ENCODE data around the gene HOXD13.
A peak's percentile ranks its signal among the peaks of the same experiment; 100 is the strongest.

Gene HOXD13

DNA sequence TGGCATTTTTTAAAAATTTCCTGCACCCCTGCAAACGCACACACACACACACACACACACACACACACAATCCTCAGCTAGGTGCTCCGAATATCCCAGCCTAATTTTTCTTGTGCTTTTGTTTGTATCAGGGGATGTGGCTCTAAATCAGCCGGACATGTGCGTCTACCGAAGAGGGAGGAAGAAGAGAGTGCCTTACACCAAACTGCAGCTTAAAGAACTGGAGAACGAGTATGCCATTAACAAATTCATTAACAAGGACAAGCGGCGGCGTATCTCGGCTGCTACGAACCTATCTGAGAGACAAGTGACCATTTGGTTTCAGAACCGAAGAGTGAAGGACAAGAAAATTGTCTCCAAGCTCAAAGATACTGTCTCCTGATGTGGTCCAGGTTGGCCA is 1.8 kb downstream of the HOXD13 start:
- ATAC-seq (no peak), DNase-seq (no peak)

- no peak for ATAC-seq
- DNase-seq = no peak
Measured at GRCh38 chr2:176095421-176095820, 2.9 kb downstream of the HOXD13 start.

GRCh38 chr2:176096243-176096985 is 3.9 kb downstream of the HOXD13 start:
- DNase-seq (no peak), ATAC-seq (no peak)

GRCh38 chr2:176096986-176097819 is 4.7 kb downstream of the HOXD13 start:
- DNase-seq = peak; percentile 65
- peak; percentile 77 for ATAC-seq

DNA sequence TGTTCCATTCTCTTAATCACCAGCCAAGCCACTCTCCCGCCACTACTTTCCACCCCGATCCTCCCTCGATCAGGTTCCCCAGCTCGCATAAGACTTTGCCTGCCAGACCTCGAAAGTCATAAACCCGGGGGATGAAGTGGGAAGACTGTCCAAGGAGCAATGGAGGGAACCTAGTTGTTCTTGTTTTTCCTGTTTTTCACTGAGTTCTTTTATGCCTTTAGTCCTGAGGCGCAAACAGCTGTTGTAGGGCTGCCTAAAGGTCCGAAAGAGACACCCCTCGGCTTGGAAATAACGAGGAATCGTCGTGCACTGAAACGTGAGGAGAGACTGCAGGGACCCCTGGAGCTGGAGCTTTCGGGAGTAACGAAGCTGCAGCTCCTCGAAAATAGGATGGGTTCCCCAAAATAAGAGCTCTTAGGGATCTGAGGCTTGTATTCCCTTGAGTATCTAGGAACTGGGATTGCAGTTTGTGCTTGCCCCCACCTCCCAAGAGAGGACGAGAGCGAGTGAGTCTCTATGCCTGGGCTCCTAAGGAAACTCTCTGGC is 5.4 kb downstream of the HOXD13 start:
- DNase-seq (no peak), ATAC-seq (no peak)

GRCh38 chr2:176098366-176099158 is 6.0 kb downstream of the HOXD13 start:
- no peak for ATAC-seq

DNA sequence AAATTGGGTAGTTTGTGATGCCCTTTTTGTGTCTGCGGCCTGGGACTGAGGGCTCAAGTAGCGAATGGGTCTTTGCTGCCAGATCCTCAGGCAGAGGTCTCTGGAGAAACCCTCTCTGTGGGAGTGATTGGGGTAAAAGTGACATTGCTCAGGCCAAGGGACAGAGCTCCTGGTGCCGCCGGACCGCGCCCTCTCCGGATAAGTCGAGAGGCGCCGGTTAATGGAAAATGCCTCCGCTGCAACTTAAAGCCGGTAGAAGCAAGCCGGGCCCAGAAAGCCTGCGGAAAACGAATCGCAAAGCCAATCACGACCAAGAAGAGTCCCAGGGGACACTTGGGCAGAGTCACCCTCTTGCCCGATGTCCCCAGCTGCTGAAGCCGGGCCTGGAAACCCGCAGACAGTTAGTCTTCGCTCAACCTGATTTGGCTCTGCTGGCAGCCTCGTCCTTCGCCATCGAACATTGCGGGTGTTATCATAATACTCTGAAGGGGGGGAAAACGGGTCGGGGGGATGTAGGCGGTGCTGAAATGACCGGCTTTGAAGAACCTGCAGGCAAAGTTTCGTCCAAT is 6.7 kb downstream of the HOXD13 start:
- ATAC-seq (no peak), DNase-seq (no peak)

More at GRCh38 chr2:176098366-176099158, 6.0 kb downstream of the HOXD13 start:
- no peak for DNase-seq

GRCh38 chr2:176099728-176100546 is 7.4 kb downstream of the HOXD13 start, which contains the start of gene HOXD12:
TSS of gene HOXD12 (plus strand) at chr2:176099795. CDS start at chr2:176099802, 7 bp downstream.
- no peak for ATAC-seq
- no peak for DNase-seq

- ATAC-seq (no peak), DNase-seq (no peak)
Measured at GRCh38 chr2:176100547-176101140, 8.1 kb downstream of the HOXD13 start.

- DNase-seq (no peak), ATAC-seq (no peak)
Measured at GRCh38 chr2:176101216-176101830, 8.8 kb downstream of the HOXD13 start.

DNA sequence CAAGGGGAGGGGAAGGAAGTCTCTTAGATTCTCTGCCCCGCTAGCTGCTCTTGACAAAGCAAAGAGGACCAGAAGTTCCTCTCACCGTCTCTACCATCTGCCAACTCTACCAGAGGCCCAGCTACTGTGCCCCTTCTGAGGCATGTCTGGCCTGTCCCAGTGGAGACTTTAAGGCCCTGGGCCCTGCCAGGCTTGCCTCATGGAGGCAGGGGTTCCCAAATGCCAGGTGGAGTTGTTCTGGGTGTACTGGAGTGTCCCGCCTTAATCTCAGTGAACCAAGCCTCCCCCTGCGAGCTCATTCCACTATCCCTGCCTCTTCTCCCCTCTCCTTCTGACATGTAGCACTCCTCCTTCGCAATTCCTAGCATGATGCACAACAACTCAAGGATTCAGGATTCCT is 9.3 kb downstream of the HOXD13 start:
- no peak for ATAC-seq
- DNase-seq = no peak

- no peak for DNase-seq
- no peak for ATAC-seq
Measured at GRCh38 chr2:176102309-176102866, 9.9 kb downstream of the HOXD13 start.

GRCh38 chr2:176103194-176103593 is 10.7 kb downstream of the HOXD13 start:
- ATAC-seq (no peak), DNase-seq (no peak)

- DNase-seq = no peak
- no peak for ATAC-seq
Measured at GRCh38 chr2:176103742-176104315, 11.3 kb downstream of the HOXD13 start.

DNA sequence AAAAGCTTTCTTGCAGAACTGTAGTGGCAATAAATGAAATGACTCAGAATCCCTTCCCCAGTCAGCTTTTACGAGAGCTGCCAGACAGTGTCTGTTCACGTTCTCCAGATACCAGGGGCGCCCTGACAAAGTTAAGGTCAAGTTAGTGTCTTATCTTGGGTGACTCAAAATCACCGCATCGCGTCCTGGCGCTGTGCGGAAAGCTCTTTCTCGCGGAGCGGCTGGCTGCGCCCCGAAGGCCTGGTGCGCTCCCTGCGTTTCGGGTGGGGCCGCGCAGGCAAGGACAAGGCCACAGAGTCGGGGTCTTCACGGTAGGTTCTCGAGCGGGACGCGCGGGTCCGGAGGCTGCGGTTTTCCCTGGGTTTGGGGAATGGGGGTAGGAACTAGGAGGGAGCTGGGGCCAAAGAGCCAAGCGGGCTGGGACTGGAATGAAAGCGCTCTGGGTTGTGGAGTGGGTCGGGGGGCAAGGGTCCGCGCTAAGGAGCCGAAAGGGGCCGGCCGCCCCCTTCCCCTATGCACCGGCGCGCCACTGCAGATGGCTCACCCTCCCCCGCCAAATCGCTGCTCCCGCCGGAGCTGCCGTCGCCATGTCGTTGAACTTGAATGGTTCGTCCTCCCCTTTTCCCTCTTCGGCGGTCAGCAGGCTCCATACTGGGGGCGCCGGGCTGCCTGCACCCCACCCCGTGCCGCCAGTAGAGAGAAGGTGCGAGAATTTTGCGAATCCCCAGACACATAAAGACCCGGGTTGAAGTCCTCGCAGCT is 12.0 kb downstream of the HOXD13 start:
- ATAC-seq (peak; percentile 26), DNase-seq (no peak)

DNA sequence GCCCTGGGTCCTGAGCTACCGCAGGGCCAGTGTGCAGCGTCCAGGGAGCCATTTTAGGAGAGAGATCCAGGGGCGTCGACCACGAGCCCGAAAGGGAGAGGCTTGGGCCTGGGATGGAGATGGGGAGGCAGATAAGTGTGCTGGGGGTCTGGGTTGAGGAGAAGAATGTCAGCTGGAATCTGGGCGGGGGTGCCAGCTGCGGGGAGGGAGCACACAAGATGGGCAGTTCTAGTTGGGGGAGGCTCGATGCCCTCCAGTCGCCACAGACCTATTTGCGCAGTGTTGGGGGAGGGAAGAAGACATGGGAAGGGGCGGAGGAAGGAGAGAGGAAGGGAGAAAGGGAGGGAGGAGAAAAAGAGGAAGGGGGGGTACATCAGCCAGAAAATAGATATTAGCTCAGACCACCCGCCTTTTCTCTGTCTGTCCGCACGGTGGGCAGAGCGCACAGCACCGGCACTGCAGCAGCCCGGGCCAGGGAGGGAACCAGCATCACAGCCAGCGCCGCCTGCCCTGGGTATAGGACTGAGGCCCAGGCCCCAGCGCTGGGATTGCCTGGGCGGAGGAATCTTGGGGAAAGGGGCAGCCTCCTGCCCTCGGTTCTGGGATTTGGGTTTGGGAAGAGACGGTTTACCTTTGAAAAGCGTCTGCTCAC is 12.7 kb downstream of the HOXD13 start:
- ATAC-seq (no peak), DNase-seq (no peak)

DNA sequence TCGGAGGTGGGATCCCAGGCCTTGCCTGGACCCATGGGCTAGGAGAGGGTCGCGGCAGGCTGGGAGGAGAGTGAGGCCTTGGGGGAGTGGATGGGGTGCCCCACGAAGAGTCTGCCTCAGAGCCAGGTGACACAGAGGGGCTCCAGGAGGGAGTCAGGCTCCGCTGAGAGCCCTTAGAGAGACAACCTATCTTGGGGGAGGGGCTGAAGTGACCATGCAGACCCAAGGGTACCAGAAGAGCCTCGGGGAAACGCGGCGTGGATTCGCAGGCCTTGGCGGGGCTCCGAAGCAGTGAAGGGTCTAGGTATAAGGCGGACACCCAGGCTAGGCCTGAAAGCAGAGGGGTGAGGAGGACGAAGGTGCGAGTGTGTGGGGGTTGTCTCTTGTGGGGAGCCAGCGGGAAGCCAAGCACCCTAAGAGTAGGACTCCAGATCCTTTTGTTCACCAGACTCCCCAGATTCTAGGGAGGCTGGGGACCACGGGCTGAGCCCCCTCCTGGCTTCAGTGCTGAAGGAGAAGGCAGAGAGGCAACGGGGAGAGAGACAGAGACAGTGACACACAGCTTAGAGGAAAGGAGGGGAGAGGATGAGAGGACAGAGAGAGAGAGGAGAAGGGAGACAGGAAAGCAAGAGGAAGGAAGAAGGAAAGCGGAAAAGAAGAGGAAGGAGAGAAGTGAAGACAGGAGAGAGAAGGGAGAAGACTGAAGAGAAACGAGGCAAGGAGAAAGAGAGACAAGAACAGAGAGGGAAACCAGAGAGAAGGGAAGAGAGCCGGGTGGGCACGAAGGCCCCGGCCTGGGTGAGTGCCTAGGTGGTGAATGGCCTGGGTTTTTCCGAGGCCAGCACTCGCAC is 13.4 kb downstream of the HOXD13 start:
- ATAC-seq = no peak
- no peak for DNase-seq
